ENCODE data around the gene TTLL9.
"Not testable (repeated sequence)": the region's sequence is repeated elsewhere in the genome, so short reads cannot be mapped to it uniquely, and the experiment has no call there.

The TTLL9 gene
- 0 reads per million in 2 experiments for total RNA-seq

- no peak for DNase-seq (ENCODE audit: low read depth)
These were observed at the start of gene TTLL9, which contains the start of gene DUSP15 for GRCh38 chr20:31869942-31870725. Gene TTLL9, plus strand, starts transcription at chr20:31870634. Its CDS starts 493 bp downstream, at chr20:31871127. Gene DUSP15, minus strand, starts transcription at chr20:31870527. Its CDS starts 190 bp downstream, at chr20:31870337.

- no peak for DNase-seq (ENCODE audit: low read depth)
These were observed 49.0 kb upstream of the TTLL9 start for GRCh38 chr20:31821427-31821826.

- DNase-seq (ENCODE audit: low read depth), result peak; percentile 65
These were observed 47.8 kb upstream of the TTLL9 start for GRCh38 chr20:31822421-31823330.

GRCh38 chr20:31823360-31824124 lies 46.9 kb upstream of the TTLL9 start:
- DNase-seq (ENCODE audit: low read depth), result no peak

GRCh38 chr20:31824125-31824485 lies 46.3 kb upstream of the TTLL9 start:
- DNase-seq (ENCODE audit: low read depth), result no peak

GRCh38 chr20:31824554-31825313 lies 45.7 kb upstream of the TTLL9 start:
- DNase-seq (ENCODE audit: low read depth), result no peak

GRCh38 chr20:31826074-31826473 lies 44.4 kb upstream of the TTLL9 start:
- DNase-seq (ENCODE audit: low read depth), result no peak

- no peak for DNase-seq (ENCODE audit: low read depth)
These were observed 43.4 kb upstream of the TTLL9 start for GRCh38 chr20:31827059-31827458.

GRCh38 chr20:31828016-31828415 lies 42.4 kb upstream of the TTLL9 start:
- not testable (repeated sequence) for DNase-seq (ENCODE audit: low read depth)

- DNase-seq (ENCODE audit: low read depth), result no peak
These were observed 40.7 kb upstream of the TTLL9 start for GRCh38 chr20:31829731-31830130.

GRCh38 chr20:31830406-31830981 lies 39.9 kb upstream of the TTLL9 start:
- no peak for DNase-seq (ENCODE audit: low read depth)

- no peak for DNase-seq (ENCODE audit: low read depth)
These were observed 39.2 kb upstream of the TTLL9 start for GRCh38 chr20:31831211-31831610.

- DNase-seq (ENCODE audit: low read depth), result no peak
These were observed 38.6 kb upstream of the TTLL9 start for GRCh38 chr20:31831771-31832306.

- peak; percentile 30 for DNase-seq (ENCODE audit: low read depth)
These were observed 37.1 kb upstream of the TTLL9 start for GRCh38 chr20:31833130-31833930.

GRCh38 chr20:31833931-31834521 lies 36.4 kb upstream of the TTLL9 start:
- no peak for DNase-seq (ENCODE audit: low read depth)

GRCh38 chr20:31835554-31835953 lies 34.9 kb upstream of the TTLL9 start:
- DNase-seq (ENCODE audit: low read depth), result no peak

- no peak for DNase-seq (ENCODE audit: low read depth)
These were observed 34.2 kb upstream of the TTLL9 start for GRCh38 chr20:31835977-31836852.

- DNase-seq (ENCODE audit: low read depth), result no peak
These were observed 33.4 kb upstream of the TTLL9 start for GRCh38 chr20:31836853-31837608.

Measured in T follicular helper cell (primary cell).